HG03460 (cell line): ENCODE data around the gene NSFL1C.
A peak's percentile ranks its signal among the peaks of the same experiment; 100 is the strongest.

ENCODE experiments used
- ATAC-seq: cut with Tn5 transposase; IDR thresholded peaks from one replicate; pipeline ENCODE4 v1.9.1; 2021; ENCODE audit not compliant: unreplicated experiment

The NSFL1C gene

DNA sequence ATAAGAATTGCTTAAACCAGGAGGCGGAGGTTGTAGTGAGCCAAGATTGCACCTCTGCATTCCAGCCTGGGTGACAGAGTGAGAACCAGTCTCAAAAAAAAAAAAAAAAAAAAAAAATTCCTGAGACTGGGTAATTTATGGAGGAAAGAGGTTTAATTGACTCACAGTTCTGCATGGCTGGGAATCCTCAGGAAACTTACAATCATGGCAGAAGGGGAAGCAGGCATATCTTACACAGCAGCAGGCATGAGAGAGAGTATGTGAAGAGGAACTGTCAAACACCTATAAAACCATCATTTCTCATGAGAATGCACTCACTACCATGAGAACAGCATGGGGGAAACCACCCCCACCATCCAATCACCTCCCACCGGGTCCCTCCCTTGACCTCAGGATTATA is 72.0 kb downstream of the NSFL1C start:
- no peak for ATAC-seq

DNA sequence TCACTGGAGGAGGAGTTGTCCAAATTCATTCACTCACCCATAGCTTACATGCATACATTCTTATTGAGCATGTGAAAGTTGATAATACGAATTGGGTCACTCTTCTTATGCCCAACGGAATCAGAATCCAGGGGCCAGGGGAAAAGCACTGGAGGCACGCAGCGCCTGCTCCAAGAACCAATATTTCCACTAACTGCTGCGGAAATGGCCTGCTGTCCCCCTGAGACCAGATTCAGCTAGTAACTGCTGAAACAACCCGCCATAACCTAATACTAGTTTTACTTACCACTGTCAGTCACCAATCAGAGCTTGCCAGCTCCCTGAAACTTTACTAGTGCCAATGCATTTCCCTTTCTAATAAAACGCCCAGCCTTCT is 73.2 kb downstream of the NSFL1C start:
- no peak for ATAC-seq

- ATAC-seq, result peak; percentile 84
These were observed 73.7 kb downstream of the NSFL1C start, which contains the start of gene FKBP1A for GRCh38 chr20:1392693-1393506. Gene FKBP1A (minus strand): TSS chr20:1393054. CDS start chr20:1392998, 56 bp downstream.

DNA sequence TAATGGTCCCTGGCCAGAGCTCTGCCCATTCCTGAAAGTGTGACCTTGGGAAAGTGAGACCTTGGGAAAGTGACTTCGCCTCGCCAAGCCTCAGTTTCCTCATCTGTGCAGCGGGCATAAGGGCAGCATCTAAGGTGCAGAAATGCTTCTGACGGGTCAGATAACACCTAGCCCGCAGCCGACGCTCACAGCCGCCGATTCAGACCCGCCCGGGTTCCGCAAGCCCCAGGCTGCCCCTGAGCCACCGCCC is 74.3 kb downstream of the NSFL1C start:
- peak; percentile 14 for ATAC-seq
